A549 (cell line): Measurements from ENCODE around the gene WNT8A. TPM values are rescaled to one million over a fixed set of nuclear protein-coding genes. Genes with fewer than 3 reads are reported as not detected.

Source experiments
- ATAC-seq, 2 experiments: fragments of 200-7000 bp in 1 of 2; fragments of >200 bp in 1 of 2; cut with Nextera tagmentation in 1 of 2; cut with Tn5 transposase in 1 of 2; 3 replicates each; pipeline versions ENCODE4 v1.8.0 to v1.9.1; 2018 to 2020; ENCODE audit warnings: mild to moderate bottlenecking in 1 of 2, moderate library complexity in 1 of 2
- CTCF ChIA-PET: fragments of 300-600 bp; sonication (Branson Sonifier 250); formaldehyde crosslinking; extraction: SDS; loops from one replicate; lab custom pipeline; 2021; ENCODE audit warnings: antibody characterized with exemption, inconsistent platforms; lab: Yijun Ruan, JAX
- POLR2A ChIA-PET: fragments of 350-600 bp; formaldehyde crosslinking; extraction: SDS; loops from one replicate; lab custom pipeline; 2021; ENCODE audit warnings: antibody characterized with exemption, inconsistent platforms; lab: Yijun Ruan, JAX
- DNase-seq, 2 experiments: peaks; one replicate each; pipeline versions ENCODE4 v3.0.0 to v3.0.0-alpha.2; 2011 to 2016; ENCODE audit warnings: low read depth in 1 of 2, low spot score in 1 of 2
- FAIRE-seq: peaks from 2 replicates; lab custom pipeline; 2011; peaks lifted over from hg19 to GRCh38; lab: Jason Lieb, UNC
- H3K27ac ChIP-seq, 2 experiments: fragments of >200 bp; sonication (Bioruptor Twin); formaldehyde crosslinking; 3 replicates each; pipeline ENCODE4 v1.5.1; 2016 to 2017
- H3K4me1 ChIP-seq: fragments of >200 bp; sonication (Bioruptor Twin); formaldehyde crosslinking; 3 replicates; pipeline ENCODE4 v1.6.1; 2016
- H3K4me2 ChIP-seq: fragments of >200 bp; sonication (Bioruptor Twin); formaldehyde crosslinking; 3 replicates; pipeline ENCODE4 v1.6.1; 2016
- H3K4me3 ChIP-seq: fragments of >200 bp; sonication (Bioruptor Twin); formaldehyde crosslinking; 3 replicates; pipeline ENCODE4 v1.5.1; 2016
- H3K9me3 ChIP-seq: fragments of >200 bp; sonication (Bioruptor Twin); formaldehyde crosslinking; 3 replicates; pipeline ENCODE4 v1.6.1; 2016
- BCL3 ChIP-seq: fragments of >200 bp; sonication (Bioruptor Twin); formaldehyde crosslinking; IDR thresholded peaks from 3 replicates; pipeline ENCODE4 v1.6.1; 2016
- BHLHE40 ChIP-seq: IDR thresholded peaks from 2 replicates; pipeline ENCODE4 v1.6.1; 2012; ENCODE audit warnings: low read depth, low read length, inconsistent platforms
- CEBPB ChIP-seq, 2 experiments: fragments of >200 bp in 1 of 2; sonication (Bioruptor Twin) in 1 of 2; formaldehyde crosslinking in 1 of 2; IDR thresholded peaks; 2 replicates each; pipeline ENCODE4 v1.6.1; 2012 to 2016
- CHD2 ChIP-seq: fragments of 150-350 bp; IDR thresholded peaks from 2 replicates; pipeline ENCODE4 v1.6.1; 2014; ENCODE audit warnings: low read length; ENCODE audit not compliant: partially characterized antibody
- EHF ChIP-seq: fragments of 250-450 bp; sonication (Bioruptor Pico); IDR thresholded peaks from 2 replicates; pipeline ENCODE4 v1.5.0; 2020; ENCODE audit warnings: mild to moderate bottlenecking
- EHMT2 ChIP-seq: fragments of 200-600 bp; sonication (generic); IDR thresholded peaks from 2 replicates; pipeline ENCODE4 v1.6.1; 2016; ENCODE audit warnings: antibody characterized with exemption, low read depth, mild to moderate bottlenecking, moderate library complexity
- HEYL ChIP-seq: fragments of 250-450 bp; sonication (Bioruptor Pico); IDR thresholded peaks from 2 replicates; pipeline ENCODE4 v1.8.0; 2021; ENCODE audit warnings: mild to moderate bottlenecking, moderate library complexity
- JUN ChIP-seq, 2 experiments: fragments of >200 bp; sonication (Bioruptor Twin); formaldehyde crosslinking; IDR thresholded peaks; 2 replicates in 1 of 2; 3 replicates in 1 of 2; pipeline ENCODE4 v1.6.1; 2016 to 2017
- JUNB ChIP-seq: fragments of >200 bp; sonication (Bioruptor Twin); formaldehyde crosslinking; IDR thresholded peaks from 2 replicates; pipeline ENCODE4 v1.6.1; 2016
- KDM1A ChIP-seq: fragments of 200-600 bp; sonication (generic); IDR thresholded peaks from 2 replicates; pipeline ENCODE4 v1.6.1; 2016; ENCODE audit warnings: low read depth, mild to moderate bottlenecking
- MAZ ChIP-seq: fragments of 150-350 bp; IDR thresholded peaks from 2 replicates; pipeline ENCODE4 v1.6.1; 2014; ENCODE audit warnings: antibody characterized with exemption, low read depth, low read length, borderline replicate concordance
- NR3C1 ChIP-seq: fragments of >200 bp; sonication (Bioruptor Twin); formaldehyde crosslinking; IDR thresholded peaks from 3 replicates; pipeline ENCODE4 v1.6.1; 2017
- POLR2A ChIP-seq: IDR thresholded peaks from 2 replicates; pipeline ENCODE4 v1.6.1; 2012; ENCODE audit warnings: mild to moderate bottlenecking, low read length
- RARB ChIP-seq: fragments of 250-450 bp; sonication (Bioruptor Pico); IDR thresholded peaks from 2 replicates; pipeline ENCODE4 v1.8.0; 2021; ENCODE audit warnings: mild to moderate bottlenecking, moderate library complexity
- RCOR1 ChIP-seq: fragments of 150-350 bp; IDR thresholded peaks from 2 replicates; pipeline ENCODE4 v1.6.1; 2014; ENCODE audit warnings: antibody characterized with exemption, low read length, low read depth
- SMC3 ChIP-seq: fragments of >200 bp; sonication (Bioruptor Twin); formaldehyde crosslinking; IDR thresholded peaks from 3 replicates; pipeline ENCODE4 v1.6.1; 2018; ENCODE audit warnings: inconsistent platforms
- USF2 ChIP-seq: fragments of 450-650 bp; IDR thresholded peaks from 2 replicates; pipeline ENCODE4 v1.6.1; 2014; ENCODE audit warnings: antibody characterized with exemption
- ZFP36 ChIP-seq: fragments of 450-650 bp; IDR thresholded peaks from 2 replicates; pipeline ENCODE4 v1.6.1; 2014; ENCODE audit warnings: borderline replicate concordance; ENCODE audit not compliant: partially characterized antibody
- polyA plus RNA-seq, 4 experiments: library from polyadenylated mRNA; depleted of rRNA in 3 of 4; stranded (reverse); fragments of >200 nt; fragmentation: RNase III in 1 of 4; extraction: RNeasy Plus Mini Kit Qiagen cat#74134 plus additional on column Dnase treatment in 1 of 4; gene quantifications; 2 replicates in 3 of 4; 3 replicates in 1 of 4; pipeline ENCODE4 v1.2.3, GENCODE V29; 2011 to 2017
- TF ChIP-seq, protein P1 (sequence below): IDR thresholded peaks from 2 replicates; pipeline ENCODE4 v1.6.1; 2012
- TF ChIP-seq, protein P2 (sequence below): fragments of 150-350 bp; IDR thresholded peaks from 2 replicates; pipeline ENCODE4 v1.6.1; 2014; ENCODE audit warnings: low read depth, mild to moderate bottlenecking, low read length
- TF ChIP-seq, protein P3 (sequence below): fragments of >200 bp; sonication (Bioruptor Twin); formaldehyde crosslinking; IDR thresholded peaks from 3 replicates; pipeline ENCODE4 v1.5.1; 2016

WNT8A gene
- polyA plus RNA-seq, 2 of the 4 experiments (the other 2 are of a cell fraction): not detected

GRCh38 chr5:138035605-138036537 lies 48.0 kb upstream of the WNT8A start (continued):
- TF ChIP-seq BCL3: no peak
- no peak for TF ChIP-seq USF2
- TF ChIP-seq, protein P1, sequence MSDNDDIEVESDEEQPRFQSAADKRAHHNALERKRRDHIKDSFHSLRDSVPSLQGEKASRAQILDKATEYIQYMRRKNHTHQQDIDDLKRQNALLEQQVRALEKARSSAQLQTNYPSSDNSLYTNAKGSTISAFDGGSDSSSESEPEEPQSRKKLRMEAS: no peak
- no peak for TF ChIP-seq BHLHE40
- no peak for TF ChIP-seq RCOR1
- TF ChIP-seq JUNB: no peak
- no peak for TF ChIP-seq MAZ
- no peak for TF ChIP-seq NR3C1
- TF ChIP-seq SMC3: peak; percentile 77
- no peak for TF ChIP-seq KDM1A
- TF ChIP-seq, all 56 proteins: peak for 4

DNA sequence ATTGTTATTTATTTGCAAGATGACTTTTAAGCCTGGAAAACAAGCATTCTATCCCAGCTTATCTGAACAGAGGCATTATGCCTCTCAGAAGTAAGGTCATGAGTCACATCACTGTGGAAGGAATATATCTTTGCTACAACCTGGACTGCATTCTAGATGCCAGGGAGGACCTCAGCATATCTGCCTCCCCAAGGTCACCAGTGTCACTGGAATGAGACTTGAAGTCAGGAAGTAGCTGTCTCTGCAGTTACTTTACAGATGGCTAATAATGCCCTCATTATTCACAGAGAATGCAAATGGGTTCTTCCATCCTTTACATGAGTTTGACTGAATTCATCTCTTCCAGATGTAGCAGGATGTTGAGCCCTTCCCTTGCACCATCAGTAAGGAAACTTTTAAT lies 46.6 kb upstream of the WNT8A start:
- ChIA-PET POLR2A (no interaction called here), CTCF (interaction anchor here (0.6 to 20.0 kb wide), 10 partner anchors 24 to 413 kb away, joined by 3 to 402 read pairs (median 10); no protein-coding TSS in a partner anchor)
- peaks cover 15% of the 10 kb centered on the region; the same call in 2 of the 3 replicates for H3K4me1 ChIP-seq
- no peak overlapping the region for H3K4me2 ChIP-seq
- no peak for FAIRE-seq
- H3K27ac ChIP-seq: no peak overlapping the region
- DNase-seq: no peak
- no peaks in the 10 kb centered on the region for H3K9me3 ChIP-seq
- no peak for ATAC-seq
- TF ChIP-seq JUNB (no peak), ZFP36 (no peak), MAZ (no peak), JUN (IDR thresholded peaks at IDR 0.05) (no peak), KDM1A (no peak), HEYL (CRISPR knock-in tag) (no peak), NR3C1 (no peak), RARB (CRISPR knock-in tag) (no peak), EHF (CRISPR knock-in tag) (no peak), RCOR1 (no peak), POLR2A (no peak), CEBPB (IDR thresholded peaks at IDR 0.05) (no peak), EHMT2 (no peak), CHD2 (no peak)
- TF ChIP-seq, protein P2, sequence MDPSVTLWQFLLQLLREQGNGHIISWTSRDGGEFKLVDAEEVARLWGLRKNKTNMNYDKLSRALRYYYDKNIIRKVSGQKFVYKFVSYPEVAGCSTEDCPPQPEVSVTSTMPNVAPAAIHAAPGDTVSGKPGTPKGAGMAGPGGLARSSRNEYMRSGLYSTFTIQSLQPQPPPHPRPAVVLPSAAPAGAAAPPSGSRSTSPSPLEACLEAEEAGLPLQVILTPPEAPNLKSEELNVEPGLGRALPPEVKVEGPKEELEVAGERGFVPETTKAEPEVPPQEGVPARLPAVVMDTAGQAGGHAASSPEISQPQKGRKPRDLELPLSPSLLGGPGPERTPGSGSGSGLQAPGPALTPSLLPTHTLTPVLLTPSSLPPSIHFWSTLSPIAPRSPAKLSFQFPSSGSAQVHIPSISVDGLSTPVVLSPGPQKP: no peak
- TF ChIP-seq, protein P3, sequence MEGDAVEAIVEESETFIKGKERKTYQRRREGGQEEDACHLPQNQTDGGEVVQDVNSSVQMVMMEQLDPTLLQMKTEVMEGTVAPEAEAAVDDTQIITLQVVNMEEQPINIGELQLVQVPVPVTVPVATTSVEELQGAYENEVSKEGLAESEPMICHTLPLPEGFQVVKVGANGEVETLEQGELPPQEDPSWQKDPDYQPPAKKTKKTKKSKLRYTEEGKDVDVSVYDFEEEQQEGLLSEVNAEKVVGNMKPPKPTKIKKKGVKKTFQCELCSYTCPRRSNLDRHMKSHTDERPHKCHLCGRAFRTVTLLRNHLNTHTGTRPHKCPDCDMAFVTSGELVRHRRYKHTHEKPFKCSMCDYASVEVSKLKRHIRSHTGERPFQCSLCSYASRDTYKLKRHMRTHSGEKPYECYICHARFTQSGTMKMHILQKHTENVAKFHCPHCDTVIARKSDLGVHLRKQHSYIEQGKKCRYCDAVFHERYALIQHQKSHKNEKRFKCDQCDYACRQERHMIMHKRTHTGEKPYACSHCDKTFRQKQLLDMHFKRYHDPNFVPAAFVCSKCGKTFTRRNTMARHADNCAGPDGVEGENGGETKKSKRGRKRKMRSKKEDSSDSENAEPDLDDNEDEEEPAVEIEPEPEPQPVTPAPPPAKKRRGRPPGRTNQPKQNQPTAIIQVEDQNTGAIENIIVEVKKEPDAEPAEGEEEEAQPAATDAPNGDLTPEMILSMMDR: no peak
- TF ChIP-seq, all 56 proteins: peak for 0
- H3K4me3 ChIP-seq: no peak overlapping the region
